Stimulated activated CD4-positive, alpha-beta T cell treated with anti-CD3 and anti-CD28 coated beads, Interleukin-4, amount 100 ng/mL, for 24 hours (primary cell): ENCODE results near the gene BRSK2.

Experiments used
- DNase-seq: peaks from one replicate; pipeline ENCODE4 v3.0.0-alpha.2; 2020

Gene BRSK2

DNA sequence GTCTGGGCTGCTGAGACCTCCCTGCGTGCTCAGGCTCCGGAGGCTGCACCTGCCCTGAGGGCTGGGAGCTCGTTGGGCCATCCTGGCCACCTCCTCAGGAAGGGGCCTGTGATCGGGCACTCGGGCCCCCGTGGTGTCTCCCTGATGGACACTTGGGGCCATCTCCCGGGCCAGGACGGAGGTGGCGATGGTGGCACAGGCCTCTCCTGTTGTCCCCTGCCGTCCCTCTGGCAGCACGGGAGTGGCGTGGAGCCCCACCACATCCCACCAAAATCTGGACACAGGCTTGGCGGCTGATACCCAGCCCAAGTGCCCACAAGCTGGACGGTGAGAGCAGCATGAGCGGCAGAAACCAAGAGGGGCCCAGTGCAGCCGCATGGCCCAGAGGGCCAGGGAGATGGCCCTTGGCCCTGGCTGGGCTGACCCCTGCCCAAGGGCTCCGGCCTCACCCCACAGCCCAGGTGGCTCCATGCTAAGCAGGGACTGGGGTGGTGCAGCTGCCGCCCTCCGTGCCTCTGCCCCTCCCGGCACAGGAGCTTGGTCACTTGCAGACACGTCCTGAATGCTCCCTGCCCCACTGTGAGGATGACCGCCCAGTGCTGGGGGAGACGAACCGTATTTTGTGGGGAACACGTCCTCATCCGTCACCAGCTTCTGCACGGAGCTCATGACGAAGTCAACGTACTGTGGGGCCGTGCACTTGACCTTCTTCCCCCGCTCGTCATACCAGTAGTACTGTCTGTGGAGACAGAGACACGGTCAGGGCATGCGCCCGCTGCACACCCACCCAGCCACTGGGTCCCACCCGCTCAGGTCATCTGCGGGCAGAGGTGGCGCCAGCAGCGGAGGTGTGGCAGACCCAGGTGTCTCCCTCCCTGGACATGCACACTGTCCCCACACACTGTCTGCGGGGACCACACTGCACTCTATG is 81.2 kb downstream of the BRSK2 start:
- no peak for DNase-seq

GRCh38 chr11:1471736-1472135 is 82.0 kb downstream of the BRSK2 start:
- DNase-seq, result no peak

DNA sequence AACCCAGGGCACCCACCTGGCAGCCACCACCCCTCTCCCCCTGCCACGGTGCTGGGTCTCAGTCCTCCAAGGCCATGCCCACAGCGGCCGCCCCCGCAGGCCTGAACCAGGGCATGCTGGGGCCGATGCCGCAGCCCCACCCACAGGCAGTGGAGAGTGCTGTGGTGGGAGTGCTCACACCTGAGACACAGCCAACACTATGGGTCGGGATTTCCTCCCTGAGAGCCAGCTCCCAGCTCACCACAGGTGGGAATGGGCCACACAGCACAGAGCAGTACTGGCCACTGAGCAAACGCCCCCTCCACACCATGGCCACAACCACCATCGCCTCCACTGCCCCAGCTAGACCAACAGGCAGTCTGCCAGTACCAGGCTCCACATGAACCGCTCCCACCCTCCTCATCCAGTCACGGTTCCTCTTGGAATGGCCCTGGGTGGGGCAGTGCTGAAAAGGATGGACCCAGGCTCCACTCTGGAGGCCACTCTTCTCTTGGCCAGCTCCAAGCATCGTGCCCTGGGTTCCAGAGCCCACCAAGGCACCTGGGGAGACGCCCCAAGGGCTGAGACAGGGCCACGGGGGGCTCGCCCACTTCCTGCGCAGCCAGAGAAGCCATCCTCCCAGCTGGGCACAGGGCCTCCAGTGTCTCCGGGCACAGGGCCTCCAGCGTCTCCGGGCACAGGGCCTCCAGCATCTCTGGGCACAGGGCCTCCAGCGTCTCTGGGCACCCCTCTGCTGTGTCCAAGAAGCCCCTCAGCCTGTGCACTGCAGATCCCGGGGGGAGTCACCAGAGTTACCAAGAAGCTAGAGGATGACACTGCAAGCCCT is 82.7 kb downstream of the BRSK2 start:
- no peak for DNase-seq

DNA sequence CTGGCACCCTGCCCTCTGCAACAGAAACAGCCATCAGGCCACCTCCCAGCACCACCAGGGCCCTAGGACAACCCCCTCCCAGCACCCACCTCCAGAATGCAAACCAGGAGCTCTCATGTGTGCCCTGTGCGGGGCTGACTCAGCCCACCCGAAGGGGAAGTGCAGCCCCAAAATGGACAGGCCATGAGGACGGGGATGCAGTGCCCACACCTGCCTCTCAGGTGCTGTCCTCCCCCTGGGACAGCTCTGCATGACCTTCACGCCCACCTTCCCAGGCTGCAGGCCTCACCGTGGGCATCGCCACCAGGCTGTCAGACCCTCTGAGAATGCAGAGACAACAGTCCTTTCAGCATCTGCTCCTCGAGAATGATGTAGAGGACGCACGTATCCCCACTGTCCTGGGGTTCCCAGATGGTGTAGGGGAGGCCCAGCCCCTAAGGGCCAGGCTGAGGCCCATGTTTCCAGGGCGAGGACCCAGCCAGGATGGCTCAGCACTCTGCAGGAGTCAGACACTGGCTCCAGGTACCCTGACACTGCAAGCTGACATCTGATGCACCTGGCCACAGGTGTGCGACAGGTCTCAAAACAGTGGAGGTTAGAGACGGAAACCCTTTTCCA is 83.4 kb downstream of the BRSK2 start:
- no peak for DNase-seq

DNA sequence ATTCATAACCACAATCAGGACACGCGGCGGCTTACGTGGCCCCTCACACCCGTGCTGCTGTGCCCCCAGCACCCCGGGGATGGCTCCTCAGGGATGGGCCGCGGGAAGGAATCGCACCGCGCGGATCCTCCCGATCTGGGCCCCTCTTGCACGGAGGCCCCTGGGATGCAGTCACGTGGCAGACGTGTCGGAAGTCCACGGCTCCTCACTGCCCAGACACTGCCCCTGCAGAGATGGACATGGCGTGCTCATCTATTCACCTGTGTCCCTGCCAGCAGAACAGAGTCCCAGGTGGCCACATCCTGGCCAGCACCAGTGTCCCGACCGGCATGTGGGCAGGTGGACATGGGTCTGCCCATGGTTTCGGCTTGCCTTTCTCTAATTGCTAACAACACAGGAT is 84.1 kb downstream of the BRSK2 start:
- DNase-seq, result no peak

- DNase-seq, result no peak
Measured at GRCh38 chr11:1475841-1476240, 86.1 kb downstream of the BRSK2 start.

- DNase-seq, result no peak
Measured at GRCh38 chr11:1476940-1477736, 87.4 kb downstream of the BRSK2 start.

DNA sequence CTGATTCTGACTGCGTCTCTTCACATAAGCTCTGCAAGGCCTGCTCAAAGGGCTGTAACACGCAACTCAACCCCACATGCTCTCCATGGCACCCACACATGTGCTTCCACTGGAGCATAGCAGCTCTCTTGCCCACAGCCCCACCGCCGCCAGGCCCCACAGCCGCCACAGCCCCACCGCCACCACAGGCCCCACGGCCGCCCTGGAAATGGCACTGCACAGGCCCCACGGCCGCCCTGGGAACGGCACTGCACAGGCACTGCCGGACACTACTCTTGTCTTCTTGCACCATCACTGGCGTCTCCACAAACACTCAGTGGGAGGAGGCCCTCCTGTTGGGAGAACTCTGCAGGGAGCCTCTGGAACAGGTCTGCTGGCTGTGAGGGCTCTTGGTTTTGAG is 88.3 kb downstream of the BRSK2 start:
- DNase-seq, result no peak

- DNase-seq, result no peak
Measured at GRCh38 chr11:1478544-1478943, 88.8 kb downstream of the BRSK2 start.

DNA sequence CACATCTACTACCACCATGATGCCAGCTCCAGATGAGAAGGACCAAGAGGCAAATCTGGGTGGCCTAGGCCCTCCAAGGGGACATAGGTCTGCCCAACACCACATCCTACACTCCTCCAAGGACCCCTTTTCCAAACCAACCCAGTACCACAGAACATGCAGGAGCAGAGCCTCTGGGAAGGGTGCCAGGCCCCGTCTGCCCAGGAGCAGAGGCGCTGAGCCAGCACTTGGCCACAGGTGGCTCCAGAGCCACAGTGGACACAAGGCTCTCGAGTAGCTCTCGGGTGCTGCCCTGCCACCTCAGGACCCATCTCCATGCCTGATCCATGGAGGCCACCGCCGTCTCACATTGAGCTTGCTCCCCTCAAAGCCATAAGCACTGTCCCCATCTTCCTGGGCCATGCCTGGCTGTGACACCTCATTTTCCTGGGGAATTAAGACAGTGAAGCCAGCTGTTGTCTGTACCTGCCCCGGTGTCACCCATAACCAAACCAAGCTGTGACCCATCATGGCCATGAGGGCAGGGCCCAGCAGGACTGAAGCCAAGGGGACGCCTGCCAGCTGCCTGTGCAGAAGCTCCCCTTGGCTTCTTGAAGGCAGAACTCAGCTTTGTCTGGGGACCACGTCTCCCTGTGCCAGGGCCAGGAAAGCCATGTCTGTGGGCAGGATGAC is 89.4 kb downstream of the BRSK2 start:
- no peak for DNase-seq

- no peak for DNase-seq
Measured at GRCh38 chr11:1479678-1480118, 90.0 kb downstream of the BRSK2 start.

GRCh38 chr11:1480191-1480554 is 90.4 kb downstream of the BRSK2 start:
- DNase-seq, result no peak

DNA sequence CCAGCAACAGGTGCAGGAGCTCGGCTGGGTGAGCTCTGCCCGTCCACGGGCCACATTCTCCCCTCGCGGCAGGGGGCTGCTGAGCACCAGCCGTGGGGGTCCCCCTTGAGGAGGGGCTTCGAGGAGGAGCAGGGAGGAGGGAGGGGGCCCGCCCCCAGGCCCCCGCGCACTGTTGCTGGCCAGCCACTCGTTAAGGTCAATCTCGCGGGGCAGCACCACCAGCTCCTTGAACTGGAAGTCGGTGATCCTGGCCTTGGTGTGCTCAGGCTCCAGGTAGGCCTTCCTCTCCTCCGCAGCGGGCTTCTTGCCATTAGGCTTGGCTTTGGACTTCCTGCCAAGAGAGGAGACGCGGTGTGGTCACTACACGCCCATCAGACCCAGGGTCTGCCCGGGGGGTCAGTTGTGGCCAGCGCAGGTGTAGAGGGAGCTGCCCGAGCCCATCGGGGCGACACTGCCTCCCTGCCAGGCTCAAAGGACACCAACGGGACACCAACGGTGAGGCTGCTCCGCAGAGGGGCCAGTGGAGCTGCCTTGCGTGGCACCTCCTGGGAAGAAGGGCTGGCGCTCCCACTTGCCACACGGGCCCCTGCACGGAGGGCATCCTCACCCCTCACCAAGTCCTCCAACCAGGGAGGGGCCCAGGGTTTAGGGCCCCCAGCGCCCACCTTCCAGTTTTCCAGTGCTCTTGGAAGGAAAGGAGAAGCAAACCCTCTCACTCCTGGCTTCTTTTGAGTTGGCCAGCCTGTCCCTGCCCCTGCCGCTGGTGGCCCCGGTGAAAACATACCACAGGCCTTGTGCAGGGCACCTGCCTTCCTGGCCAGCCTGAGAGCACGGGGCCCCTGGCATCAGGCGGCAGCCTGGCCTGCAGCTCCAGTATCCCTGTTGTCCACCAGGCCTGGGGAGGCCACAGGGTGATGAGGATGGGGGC is 91.1 kb downstream of the BRSK2 start:
- DNase-seq, result no peak

DNA sequence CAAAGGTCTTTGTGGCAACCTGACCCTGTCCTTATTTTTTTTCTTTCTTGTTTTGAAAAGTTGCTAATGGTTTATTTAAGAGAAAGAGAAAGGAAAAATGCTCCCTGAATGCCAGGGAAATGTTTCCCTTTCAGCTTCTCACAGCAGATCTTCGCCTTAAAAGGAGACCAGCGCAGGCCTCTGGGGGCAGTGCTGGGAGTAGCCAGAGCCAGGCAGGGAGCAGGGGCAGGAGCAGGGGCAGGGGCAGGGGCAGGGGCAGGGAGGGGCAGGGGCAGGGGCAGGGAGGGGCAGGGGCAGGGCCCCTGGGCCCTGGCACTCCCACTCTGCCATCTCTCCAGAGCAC is 91.7 kb downstream of the BRSK2 start:
- DNase-seq, result no peak

DNA sequence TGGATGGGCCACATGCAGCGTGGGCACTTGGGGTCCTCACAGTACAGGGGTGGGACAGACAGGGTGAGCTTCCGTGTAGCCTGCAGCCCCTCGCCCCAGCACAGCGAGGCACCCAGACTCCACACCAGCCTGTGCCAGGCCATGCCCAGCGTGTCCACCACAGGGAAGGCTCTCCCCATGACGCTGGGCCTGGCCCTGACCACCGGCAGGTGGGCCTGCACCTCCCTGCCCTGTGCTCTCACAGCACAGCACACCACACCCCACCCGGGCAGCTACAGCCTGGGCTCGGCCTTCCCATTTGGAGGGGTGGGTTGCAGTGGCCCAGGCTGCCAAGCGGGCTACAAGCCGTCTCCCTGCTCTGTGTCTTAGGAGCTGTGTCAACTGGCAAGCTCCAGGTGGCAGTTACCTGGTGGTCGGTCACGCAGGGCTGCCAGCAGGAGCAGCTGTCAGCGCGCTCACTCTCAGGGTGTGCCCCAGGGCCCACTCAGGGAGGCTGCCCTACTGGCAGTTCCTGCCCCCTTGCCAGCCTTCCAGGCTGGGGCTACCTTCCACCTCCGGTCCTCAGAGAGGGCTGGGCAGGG is 92.2 kb downstream of the BRSK2 start:
- DNase-seq, result no peak

GRCh38 chr11:1482581-1483444 is 93.1 kb downstream of the BRSK2 start:
- no peak for DNase-seq

GRCh38 chr11:1483445-1483961 is 93.8 kb downstream of the BRSK2 start:
- DNase-seq, result no peak

GRCh38 chr11:1484061-1484671 is 94.4 kb downstream of the BRSK2 start:
- DNase-seq, result no peak
